Kidney (tissue), 14 donors: ENCODE measurements around the gene ZNF227. TPM values are rescaled to one million over a fixed set of nuclear protein-coding genes. Genes with fewer than 3 reads are reported as not detected.

Source experiments
- DNase-seq, 5 donors: peaks; one replicate each; pipeline ENCODE4 v3.0.0-alpha.2; 2013 to 2020
- FAIRE-seq: peaks from 2 replicates; lab custom pipeline; 2012; peaks lifted over from hg19 to GRCh38; lab: Jason Lieb, UNC
- H3K27ac ChIP-seq, 2 donors: one replicate each; pipeline ENCODE4 v1.7.0; 2013; ENCODE audit warnings: low read depth in 2 of 2, low read length in 2 of 2, inconsistent platforms in 1 of 2
- H3K27me3 ChIP-seq: one replicate; pipeline ENCODE4 v1.7.1; 2013; ENCODE audit warnings: low read length, inconsistent platforms; ENCODE audit not compliant: control insufficient read depth, insufficient read depth
- H3K36me3 ChIP-seq, 3 donors: one replicate each; pipeline versions ENCODE4 v1.7.0 to v1.7.1; 2013; ENCODE audit warnings: low read length in 3 of 3, control low read depth in 1 of 3, inconsistent platforms in 1 of 3; ENCODE audit not compliant: insufficient read depth in 3 of 3, control insufficient read depth in 2 of 3
- H3K4me1 ChIP-seq, 3 donors: one replicate each; pipeline versions ENCODE4 v1.7.0 to v1.7.1; 2013; ENCODE audit warnings: low read length in 3 of 3, inconsistent platforms in 1 of 3, low read depth in 1 of 3; ENCODE audit not compliant: control insufficient read depth in 2 of 3, insufficient read depth in 2 of 3
- H3K4me3 ChIP-seq, 3 donors: one replicate each; pipeline versions ENCODE4 v1.7.0 to v1.8.1; 2013; ENCODE audit warnings: low read length in 3 of 3, control low read depth in 1 of 3, inconsistent platforms in 1 of 3
- H3K9ac ChIP-seq, 3 donors: one replicate each; pipeline versions ENCODE4 v1.7.0 to v1.7.1; 2013; ENCODE audit warnings: low read length in 3 of 3, control low read depth in 1 of 3, inconsistent platforms in 1 of 3
- H3K9me3 ChIP-seq, 3 donors: one replicate each; pipeline versions ENCODE4 v1.7.0 to v1.7.1; 2013; ENCODE audit warnings: low read length in 3 of 3, control low read depth in 1 of 3, inconsistent platforms in 1 of 3; ENCODE audit not compliant: control insufficient read depth in 2 of 3, insufficient read depth in 1 of 3
- intact Hi-C: fragments of 100-400 bp; cut with DNase I; formaldehyde crosslinking; loops from one replicate; pipeline ENCODE4 v1.11.1; 2022
- polyA plus RNA-seq: library from polyadenylated mRNA; stranded (reverse); fragments of 350-450 nt; fragmentation: Illumina TruSeq; extraction: RNeasy Lipid Tissue Mini Kit (QIAGEN cat#74804); gene quantifications from one replicate; pipeline ENCODE4 v1.2.3, GENCODE V29; 2014; ENCODE audit warnings: low read depth, low replicate concordance; ENCODE audit not compliant: insufficient read depth
- total RNA-seq: library from RNA; stranded (reverse); fragmentation: NEBNext Ultra II Directional; extraction: Animal tissue kit (Norgen Biotek cat#: 25700); gene quantifications from one replicate; pipeline ENCODE4 v1.2.1, GENCODE V29; 2021
- TF ChIP-seq, protein P1 (sequence below): IDR thresholded peaks from 3 replicates; pipeline ENCODE4 v1.5.1; 2012; ENCODE audit warnings: mild to moderate bottlenecking, moderate library complexity, borderline replicate concordance; ENCODE audit not compliant: insufficient read depth; ENCODE audit errors: extremely low read depth
- donor health status: control.
- donor health status: control.
- donor health status: control.
- donor health status: control.
- donor health status: control.
- donor health status: DM: yes; HTN: yes; CAD: no.
- donor health status: Normal renal cell carcinoma (clear cell type).

Gene ZNF227
- total and polyA plus RNA-seq, 2 donors from 2014 or later = 5.0 to 22.3 TPM

DNA sequence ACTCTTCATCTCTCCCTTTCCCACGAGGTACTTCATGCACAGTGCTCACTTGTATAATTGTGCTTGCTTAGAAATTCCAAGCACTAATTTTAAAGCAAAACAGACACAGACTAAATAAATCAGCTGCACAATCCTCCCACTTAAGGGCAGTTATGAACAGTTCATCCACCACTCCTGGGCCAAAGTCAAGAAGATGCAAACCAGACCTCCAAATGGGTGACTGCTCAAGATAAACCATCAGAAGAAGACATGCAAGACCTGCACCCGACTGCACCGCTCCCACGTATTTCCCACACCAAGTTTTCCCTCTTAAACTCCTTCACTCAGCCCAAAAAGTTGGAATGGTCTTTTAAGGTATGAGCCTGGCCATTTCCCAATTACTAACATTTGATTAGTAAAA, 72.6 kb downstream of the ZNF227 start:
- Histone ChIP-seq H3K36me3 (peaks cover 15 to 33% (median 23%) of the 10 kb centered on the region in 3 donors), H3K9me3 (peaks cover 4 to 74% (median 25%) of the 10 kb centered on the region in 3 donors)
- no peak for FAIRE-seq

More for the DNA sequence above, 72.6 kb downstream of the ZNF227 start:
- TF ChIP-seq, protein P1, sequence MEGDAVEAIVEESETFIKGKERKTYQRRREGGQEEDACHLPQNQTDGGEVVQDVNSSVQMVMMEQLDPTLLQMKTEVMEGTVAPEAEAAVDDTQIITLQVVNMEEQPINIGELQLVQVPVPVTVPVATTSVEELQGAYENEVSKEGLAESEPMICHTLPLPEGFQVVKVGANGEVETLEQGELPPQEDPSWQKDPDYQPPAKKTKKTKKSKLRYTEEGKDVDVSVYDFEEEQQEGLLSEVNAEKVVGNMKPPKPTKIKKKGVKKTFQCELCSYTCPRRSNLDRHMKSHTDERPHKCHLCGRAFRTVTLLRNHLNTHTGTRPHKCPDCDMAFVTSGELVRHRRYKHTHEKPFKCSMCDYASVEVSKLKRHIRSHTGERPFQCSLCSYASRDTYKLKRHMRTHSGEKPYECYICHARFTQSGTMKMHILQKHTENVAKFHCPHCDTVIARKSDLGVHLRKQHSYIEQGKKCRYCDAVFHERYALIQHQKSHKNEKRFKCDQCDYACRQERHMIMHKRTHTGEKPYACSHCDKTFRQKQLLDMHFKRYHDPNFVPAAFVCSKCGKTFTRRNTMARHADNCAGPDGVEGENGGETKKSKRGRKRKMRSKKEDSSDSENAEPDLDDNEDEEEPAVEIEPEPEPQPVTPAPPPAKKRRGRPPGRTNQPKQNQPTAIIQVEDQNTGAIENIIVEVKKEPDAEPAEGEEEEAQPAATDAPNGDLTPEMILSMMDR = no peak
- Histone ChIP-seq H3K4me3 (no peak overlapping the region), H3K4me1 (no peaks in the 10 kb centered on the region), H3K9ac (no peak overlapping the region), H3K27ac (no peak overlapping the region), H3K27me3 (no peaks in the 10 kb centered on the region)
- no peak for DNase-seq
- intact Hi-C loops = no loop called here

Other genes starting within 250 kb of the ZNF227 start
- 11.2 TPM for gene ZNF155, start 228.3 kb upstream of the ZNF227 start, total RNA-seq
- 5.0 TPM for gene ZNF155, start 228.3 kb upstream of the ZNF227 start, polyA plus RNA-seq
- gene ZNF230, start 209.6 kb upstream of the ZNF227 start, total RNA-seq = 7.1 TPM
- 1.6 TPM for gene ZNF230, start 209.6 kb upstream of the ZNF227 start, polyA plus RNA-seq
- 4.5 TPM for gene ZNF222, start 187.2 kb upstream of the ZNF227 start, total RNA-seq
- 3.9 TPM for gene ZNF222, start 187.2 kb upstream of the ZNF227 start, polyA plus RNA-seq
- 9.3 TPM for gene ZNF223, start 160.5 kb upstream of the ZNF227 start, total RNA-seq
- 2.5 TPM for gene ZNF223, start 160.5 kb upstream of the ZNF227 start, polyA plus RNA-seq
- 2.5 TPM for gene ZNF284, start 140.4 kb upstream of the ZNF227 start, total RNA-seq
- 1.2 TPM for gene ZNF284, start 140.4 kb upstream of the ZNF227 start, polyA plus RNA-seq
- 34.0 TPM for gene ZNF224, start 118.2 kb upstream of the ZNF227 start, total RNA-seq
- 7.8 TPM for gene ZNF224, start 118.2 kb upstream of the ZNF227 start, polyA plus RNA-seq
- 6.7 TPM for gene ZNF225, start 99.1 kb upstream of the ZNF227 start, total RNA-seq
- 2.3 TPM for gene ZNF225, start 99.1 kb upstream of the ZNF227 start, polyA plus RNA-seq
- 13.8 TPM for gene ZNF234, start 71.0 kb upstream of the ZNF227 start, total RNA-seq
- gene ZNF234, start 71.0 kb upstream of the ZNF227 start, polyA plus RNA-seq = 3.2 TPM
- 29.3 TPM for gene ZNF226, start 47.4 kb upstream of the ZNF227 start, total RNA-seq
- gene ZNF226, start 47.4 kb upstream of the ZNF227 start, polyA plus RNA-seq = 27.4 TPM
- gene ZNF233, start 47.4 kb downstream of the ZNF227 start, total RNA-seq = 1.9 TPM
- 2.5 TPM for gene ZNF233, start 47.4 kb downstream of the ZNF227 start, polyA plus RNA-seq
- gene ZNF235, start 92.5 kb downstream of the ZNF227 start, total RNA-seq = 9.4 TPM
- 3.0 TPM for gene ZNF235, start 92.5 kb downstream of the ZNF227 start, polyA plus RNA-seq
- gene ZNF112, start 144.1 kb downstream of the ZNF227 start, total RNA-seq = 8.5 TPM
- gene ZNF112, start 144.1 kb downstream of the ZNF227 start, polyA plus RNA-seq = 3.4 TPM
- gene ZNF285, start 189.1 kb downstream of the ZNF227 start, total RNA-seq = 4.9 TPM
- 2.8 TPM for gene ZNF285, start 189.1 kb downstream of the ZNF227 start, polyA plus RNA-seq
- gene ZNF229, start 235.9 kb downstream of the ZNF227 start, total RNA-seq = 8.4 TPM
- gene ZNF229, start 235.9 kb downstream of the ZNF227 start, polyA plus RNA-seq = 2.0 TPM